GM10847 (cell line): ENCODE data around the gene TMEM167A.

Source experiments
- POLR2A ChIP-seq: IDR thresholded peaks from 2 replicates; pipeline ENCODE4 v1.6.1; 2011; ENCODE audit not compliant: insufficient read length; ENCODE audit errors: extremely low read depth

The TMEM167A gene

GRCh38 chr5:83026516-83026915 is 50.7 kb downstream of the TMEM167A start:
- TF ChIP-seq POLR2A = no peak

- TF ChIP-seq POLR2A = no peak
These were observed 51.3 kb downstream of the TMEM167A start for GRCh38 chr5:83025690-83026478.

- no peak for TF ChIP-seq POLR2A
These were observed 54.9 kb downstream of the TMEM167A start for GRCh38 chr5:83022334-83022733.

GRCh38 chr5:83015676-83016075 is 61.5 kb downstream of the TMEM167A start:
- TF ChIP-seq POLR2A = no peak

GRCh38 chr5:83011985-83012384 is 65.2 kb downstream of the TMEM167A start:
- TF ChIP-seq POLR2A = no peak

- TF ChIP-seq POLR2A = no peak
These were observed 67.8 kb downstream of the TMEM167A start for GRCh38 chr5:83009408-83009807.

- TF ChIP-seq POLR2A = no peak
These were observed 69.4 kb downstream of the TMEM167A start for GRCh38 chr5:83007755-83008154.

- TF ChIP-seq POLR2A = no peak
These were observed 70.4 kb downstream of the TMEM167A start for GRCh38 chr5:83006683-83007283.

GRCh38 chr5:83003791-83004190 is 73.4 kb downstream of the TMEM167A start:
- TF ChIP-seq POLR2A = no peak
